ENCODE results near the gene WDSUB1. TPM values are rescaled to one million over a fixed set of nuclear protein-coding genes. Genes with fewer than 3 reads are reported as not detected.

WDSUB1 gene
- total RNA-seq, 5 donors from 2014 or later (not counting 1 experiment from before 2014, with no cell fraction given): 4.4 to 7.7 (median 5.5) TPM

DNA sequence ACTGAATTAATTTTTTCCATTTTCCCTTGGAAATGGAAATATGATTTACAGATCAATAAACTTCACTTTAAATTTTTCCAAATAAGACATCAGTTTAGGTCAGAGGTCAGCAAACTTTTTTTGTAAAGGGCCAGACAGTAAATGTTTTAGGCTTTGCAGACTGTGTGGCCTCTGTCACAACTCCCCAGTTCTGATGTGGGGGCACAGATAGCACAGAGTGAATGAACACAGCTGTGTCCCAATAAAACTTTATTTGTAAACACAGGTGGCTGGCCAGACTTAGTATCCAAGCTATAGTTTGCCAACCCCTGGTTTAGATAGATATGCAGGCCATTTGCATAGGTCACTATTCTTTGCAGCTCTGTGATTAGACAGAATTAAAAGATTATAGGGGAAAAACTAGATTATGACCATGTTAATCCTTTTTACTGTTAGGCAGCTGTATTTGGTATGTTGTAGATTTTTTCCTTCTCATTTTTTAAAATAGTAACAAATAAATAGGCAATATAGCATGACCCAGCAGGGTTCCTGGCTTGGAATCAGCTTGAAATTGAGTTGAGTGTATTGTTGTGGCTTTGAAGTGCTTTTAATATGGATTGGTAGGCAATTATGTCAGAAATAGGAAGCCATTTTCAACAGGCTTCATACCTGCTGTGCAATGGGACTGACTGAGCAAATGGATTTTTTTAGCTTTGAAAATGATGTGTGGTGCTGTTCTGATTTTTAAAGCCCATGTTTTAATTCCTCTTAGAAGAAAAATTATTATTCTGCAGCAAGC, 59.7 kb downstream of the WDSUB1 start:
- Histone ChIP-seq H3K27ac (ENCODE audit: low read length) (peak overlapping the region; percentile 15), H3K9me3 (no peaks in the 10 kb centered on the region), H3K36me3 (ENCODE audit: control insufficient read depth in 2 of 2, extremely low read depth in 1 of 2, insufficient read depth in 1 of 2, low read length in 1 of 2) (no peaks in the 10 kb centered on the region), H3K4me3 (ENCODE audit: control insufficient read depth in 1 of 2, extremely low read depth in 1 of 2, low read length in 1 of 2) (no peak overlapping the region), H3K4me1 (ENCODE audit: control insufficient read depth in 1 of 2, extremely low read depth in 1 of 2, insufficient read depth in 2 of 2, low read length in 2 of 2) (peaks cover 0 to 30% of the 10 kb centered on the region in 2 experiments), H3K27me3 (replicated peaks in 1 of 2; ENCODE audit: control insufficient read depth in 2 of 2, extremely low read depth in 1 of 2, insufficient read depth in 2 of 2, low read length in 1 of 2) (no peaks in the 10 kb centered on the region)
- Mint-ChIP-seq H3K36me3 (no peaks in the 10 kb centered on the region), H3K4me3 (no peak overlapping the region), H3K4me1 (peaks cover 9 to 43% (median 39%) of the 10 kb centered on the region in 3 donors), H3K27me3 (no peaks in the 10 kb centered on the region), H3K27ac (peak overlapping the region; percentile 7 to 68), H3K9me3 (no peaks in the 10 kb centered on the region)
- DNase-seq (no peak), ATAC-seq (replicated peaks in 1 of 4) (no peak)
- ChIA-PET POLR2A (interaction anchor here (0.6 to 0.7 kb wide), 2 partner anchors 81 to 129 kb away, joined by 3 read pairs; no protein-coding TSS in a partner anchor), CTCF (interaction anchor here in 1 of 2 donors (1.1 kb wide), 1 partner anchor 26 kb away, joined by 3 read pairs; no protein-coding TSS in a partner anchor)

- Mint-ChIP-seq H3K9me3 (no peaks in the 10 kb centered on the region), H3K4me3 (no peak overlapping the region), H3K4me1 (peaks cover 9 to 43% (median 39%) of the 10 kb centered on the region in 3 donors), H3K36me3 (no peaks in the 10 kb centered on the region), H3K27ac (peak overlapping the region; percentile 13 to 66), H3K27me3 (no peaks in the 10 kb centered on the region)
- H3K4me1 ChIP-seq (ENCODE audit: control insufficient read depth in 1 of 2, extremely low read depth in 1 of 2, insufficient read depth in 2 of 2, low read length in 2 of 2): peaks cover 0 to 30% of the 10 kb centered on the region in 2 experiments
- peak; percentile 42 to 68 (median 48) for ATAC-seq (replicated peaks in 1 of 4)
- ChIA-PET CTCF (interaction anchor here (0.7 to 1.1 kb wide), 3 partner anchors 25 to 292 kb away, joined by 3 to 4 read pairs (median 3); no protein-coding TSS in a partner anchor), POLR2A (interaction anchor here in 1 of 2 donors (0.7 kb wide), 1 partner anchor 81 kb away, joined by 3 read pairs; no protein-coding TSS in a partner anchor)
- no peak overlapping the region for H3K27ac ChIP-seq (ENCODE audit: low read length)
- peak in 10 of 35 experiments; percentile 5 to 44 (median 16) for DNase-seq
- no peaks in the 10 kb centered on the region for H3K27me3 ChIP-seq (replicated peaks in 1 of 2; ENCODE audit: control insufficient read depth in 2 of 2, extremely low read depth in 1 of 2, insufficient read depth in 2 of 2, low read length in 1 of 2)
- no peaks in the 10 kb centered on the region for H3K9me3 ChIP-seq
- 27% methylated on average over 2 of the region's 5 CpGs for WGBS (ENCODE audit: insufficient coverage)
- no peaks in the 10 kb centered on the region for H3K36me3 ChIP-seq (ENCODE audit: control insufficient read depth in 2 of 2, extremely low read depth in 1 of 2, insufficient read depth in 1 of 2, low read length in 1 of 2)
- H3K4me3 ChIP-seq (ENCODE audit: control insufficient read depth in 1 of 2, extremely low read depth in 1 of 2, low read length in 1 of 2): no peak overlapping the region
Measured at GRCh38 chr2:159226059-159226461, 60.4 kb downstream of the WDSUB1 start.

GRCh38 chr2:159225025-159226016, 61.2 kb downstream of the WDSUB1 start:
- whole genome bisulfite sequencing (ENCODE audit: insufficient coverage): 97% methylated on average over 10 of the region's 26 CpGs
- no peaks in the 10 kb centered on the region for H3K9me3 ChIP-seq
- Mint-ChIP-seq H3K36me3 (no peaks in the 10 kb centered on the region), H3K27me3 (no peaks in the 10 kb centered on the region), H3K9me3 (no peaks in the 10 kb centered on the region), H3K4me1 (peaks cover 9 to 43% (median 39%) of the 10 kb centered on the region in 3 donors), H3K4me3 (no peak overlapping the region), H3K27ac (no peak overlapping the region)
- H3K36me3 ChIP-seq (ENCODE audit: control insufficient read depth in 2 of 2, extremely low read depth in 1 of 2, insufficient read depth in 1 of 2, low read length in 1 of 2): no peaks in the 10 kb centered on the region
- ATAC-seq (replicated peaks in 1 of 4): no peak
- no peak overlapping the region for H3K27ac ChIP-seq (ENCODE audit: low read length)
- CTCF ChIA-PET: interaction anchor here (0.7 kb wide), 2 partner anchors 101 to 291 kb away, joined by 3 to 4 read pairs; no protein-coding TSS in a partner anchor
- no peaks in the 10 kb centered on the region for H3K27me3 ChIP-seq (replicated peaks in 1 of 2; ENCODE audit: control insufficient read depth in 2 of 2, extremely low read depth in 1 of 2, insufficient read depth in 2 of 2, low read length in 1 of 2)
- peaks cover 0 to 30% of the 10 kb centered on the region in 2 experiments for H3K4me1 ChIP-seq (ENCODE audit: control insufficient read depth in 1 of 2, extremely low read depth in 1 of 2, insufficient read depth in 2 of 2, low read length in 2 of 2)
- no peak overlapping the region for H3K4me3 ChIP-seq (ENCODE audit: control insufficient read depth in 1 of 2, extremely low read depth in 1 of 2, low read length in 1 of 2)
- DNase-seq: no peak
- POLR2A ChIA-PET: no interaction called here

DNA sequence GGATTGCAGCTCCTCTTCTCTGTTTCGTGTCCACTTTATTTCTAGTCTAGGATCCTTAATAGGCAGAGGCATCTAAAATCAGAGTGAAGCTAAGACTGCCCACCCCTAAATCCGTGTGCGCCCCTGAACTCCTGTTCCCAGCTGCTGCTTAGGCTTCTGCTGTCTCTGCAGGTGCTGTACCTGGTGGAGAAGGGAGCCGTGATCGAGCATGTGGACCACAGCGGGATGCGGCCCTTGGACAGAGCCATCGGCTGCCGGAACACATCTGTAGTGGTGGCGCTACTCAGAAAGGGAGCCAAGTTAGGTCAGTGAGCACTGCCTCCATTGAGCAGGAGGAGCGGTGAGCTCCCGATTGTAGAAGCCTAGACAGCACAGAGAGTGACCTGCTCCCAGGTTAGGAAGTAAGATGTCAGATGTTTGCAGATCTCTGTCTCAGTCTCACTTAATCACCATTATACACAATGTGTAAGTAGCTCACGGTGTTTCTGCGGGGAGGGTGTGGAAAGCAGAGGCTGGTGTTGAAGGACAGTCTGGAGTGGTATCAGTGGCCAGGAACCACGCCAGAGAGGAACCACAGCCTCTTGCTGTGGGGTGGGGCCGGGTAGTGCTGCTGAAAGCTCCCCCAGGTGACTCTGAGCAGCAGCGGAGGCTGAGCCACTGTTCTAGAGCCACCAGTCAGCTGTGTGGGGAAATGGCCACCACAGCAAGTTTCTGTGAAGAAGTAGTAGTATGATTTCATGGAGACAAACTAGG, 62.3 kb downstream of the WDSUB1 start:
- ATAC-seq (replicated peaks in 1 of 4): no peak
- H3K9me3 Mint-ChIP-seq: no peaks in the 10 kb centered on the region
- Histone ChIP-seq H3K4me1 (ENCODE audit: control insufficient read depth in 1 of 2, extremely low read depth in 1 of 2, insufficient read depth in 2 of 2, low read length in 2 of 2) (peaks cover 0 to 30% of the 10 kb centered on the region in 2 experiments), H3K4me3 (ENCODE audit: control insufficient read depth in 1 of 2, extremely low read depth in 1 of 2, low read length in 1 of 2) (no peak overlapping the region), H3K36me3 (ENCODE audit: control insufficient read depth in 2 of 2, extremely low read depth in 1 of 2, insufficient read depth in 1 of 2, low read length in 1 of 2) (no peaks in the 10 kb centered on the region), H3K27me3 (replicated peaks in 1 of 2; ENCODE audit: control insufficient read depth in 2 of 2, extremely low read depth in 1 of 2, insufficient read depth in 2 of 2, low read length in 1 of 2) (no peaks in the 10 kb centered on the region), H3K9me3 (no peaks in the 10 kb centered on the region), H3K27ac (ENCODE audit: low read length) (no peak overlapping the region)
- POLR2A ChIA-PET: interaction anchor here in 1 of 2 donors (0.5 kb wide), 1 partner anchor 46 kb away, joined by 3 read pairs; no protein-coding TSS in a partner anchor
- WGBS (ENCODE audit: insufficient coverage): 91% methylated on average over 12 of the region's 17 CpGs
- no peaks in the 10 kb centered on the region for H3K36me3 Mint-ChIP-seq
- peaks cover 9 to 39% (median 39%) of the 10 kb centered on the region in 3 donors for H3K4me1 Mint-ChIP-seq
- H3K27me3 Mint-ChIP-seq: no peaks in the 10 kb centered on the region
- no peak overlapping the region for H3K27ac Mint-ChIP-seq
- H3K4me3 Mint-ChIP-seq: no peak overlapping the region
- CTCF ChIA-PET: no interaction called here
- no peak for DNase-seq

- Mint-ChIP-seq H3K27ac (no peak overlapping the region), H3K27me3 (no peaks in the 10 kb centered on the region), H3K4me3 (no peak overlapping the region), H3K9me3 (no peaks in the 10 kb centered on the region), H3K4me1 (peaks cover 0 to 11% (median 9%) of the 10 kb centered on the region in 3 donors), H3K36me3 (no peaks in the 10 kb centered on the region)
- Histone ChIP-seq H3K4me3 (ENCODE audit: control insufficient read depth in 1 of 2, extremely low read depth in 1 of 2, low read length in 1 of 2) (no peak overlapping the region), H3K4me1 (ENCODE audit: control insufficient read depth in 1 of 2, extremely low read depth in 1 of 2, insufficient read depth in 2 of 2, low read length in 2 of 2) (no peaks in the 10 kb centered on the region), H3K27ac (ENCODE audit: low read length) (no peak overlapping the region), H3K9me3 (no peaks in the 10 kb centered on the region), H3K36me3 (ENCODE audit: control insufficient read depth in 2 of 2, extremely low read depth in 1 of 2, insufficient read depth in 1 of 2, low read length in 1 of 2) (no peaks in the 10 kb centered on the region), H3K27me3 (replicated peaks in 1 of 2; ENCODE audit: control insufficient read depth in 2 of 2, extremely low read depth in 1 of 2, insufficient read depth in 2 of 2, low read length in 1 of 2) (no peaks in the 10 kb centered on the region)
- POLR2A ChIA-PET: interaction anchor here in 1 of 2 donors (0.6 to 0.7 kb wide), 2 partner anchors 35 to 1237 kb away, joined by 3 read pairs; no protein-coding TSS in a partner anchor
- ATAC-seq (replicated peaks in 1 of 4) (no peak), DNase-seq (no peak)
- CTCF ChIA-PET: interaction anchor here (0.6 kb wide), 2 partner anchors 222 to 625 kb away, joined by 3 to 8 read pairs; no protein-coding TSS in a partner anchor
- WGBS (ENCODE audit: insufficient coverage): 91% methylated on average over 4 of the region's 8 CpGs
Measured at GRCh38 chr2:159219394-159219998, 67.0 kb downstream of the WDSUB1 start.
